DOHH2 (cell line): ENCODE results near the gene MVP.

Experiments used
- H3F3A ChIP-seq: fragments of 200-600 bp; sonication (generic), shearing (Covaris generic); 2 replicates; pipeline ENCODE4 v1.6.0; 2016; ENCODE audit warnings: antibody characterized with exemption, mild to moderate bottlenecking; ENCODE audit not compliant: control insufficient read depth, insufficient read depth
- H3K27ac ChIP-seq: fragments of 200-600 bp; sonication (generic); 2 replicates; pipeline ENCODE4 v1.5.1; 2014; ENCODE audit warnings: low read depth, mild to moderate bottlenecking, low read length, moderate library complexity
- H3K27me3 ChIP-seq: fragments of 200-600 bp; sonication (generic); 2 replicates; pipeline ENCODE4 v1.6.1; 2014; ENCODE audit warnings: mild to moderate bottlenecking, low read length, mixed read lengths; ENCODE audit not compliant: control insufficient read depth
- H3K36me3 ChIP-seq: fragments of 200-600 bp; sonication (generic); 2 replicates; pipeline ENCODE4 v1.6.1; 2014; ENCODE audit warnings: mild to moderate bottlenecking, low read length, moderate library complexity, mixed read lengths; ENCODE audit not compliant: control insufficient read depth
- H3K4me1 ChIP-seq: fragments of 200-600 bp; sonication (generic); 2 replicates; pipeline ENCODE4 v1.6.1; 2014; ENCODE audit warnings: mild to moderate bottlenecking, low read length, mixed read lengths; ENCODE audit not compliant: control insufficient read depth
- H3K4me2 ChIP-seq: fragments of 200-600 bp; sonication (generic); 2 replicates; pipeline ENCODE4 v1.6.0; 2014; ENCODE audit warnings: mild to moderate bottlenecking, low read length, moderate library complexity
- H3K4me3 ChIP-seq: fragments of 200-600 bp; sonication (generic); 2 replicates; pipeline ENCODE4 v1.5.1; 2014; ENCODE audit warnings: mild to moderate bottlenecking, low read length, mixed read lengths
- H3K79me2 ChIP-seq: fragments of 200-600 bp; sonication (generic); 2 replicates; pipeline ENCODE4 v1.6.1; 2014; ENCODE audit warnings: mild to moderate bottlenecking, low read length, mixed read lengths; ENCODE audit not compliant: control insufficient read depth
- H3K9me2 ChIP-seq: fragments of 200-600 bp; sonication (generic); replicated peaks from 2 replicates; pipeline ENCODE4 v1.6.1; 2014; ENCODE audit warnings: mild to moderate bottlenecking, low read length, mixed read lengths; ENCODE audit not compliant: control insufficient read depth
- H3K9me3 ChIP-seq: fragments of 200-600 bp; sonication (generic); 2 replicates; pipeline ENCODE4 v1.6.1; 2014; ENCODE audit warnings: antibody characterized with exemption, low read length, mixed read lengths; ENCODE audit not compliant: control insufficient read depth, insufficient read depth
- H4K20me1 ChIP-seq: fragments of 200-600 bp; sonication (generic); 2 replicates; pipeline ENCODE4 v1.6.0; 2014; ENCODE audit warnings: low read depth, mild to moderate bottlenecking, antibody characterized with exemption, low read length, moderate library complexity; ENCODE audit not compliant: control insufficient read depth, insufficient read depth
- CTCF ChIP-seq: fragments of 200-600 bp; sonication (generic); IDR thresholded peaks from one replicate; pipeline ENCODE4 v1.5.1; 2014; ENCODE audit warnings: antibody characterized with exemption, mild to moderate bottlenecking, low read depth, low read length; ENCODE audit not compliant: poor library complexity, severe bottlenecking
- EZH2phosphoT487 ChIP-seq: fragments of 200-600 bp; sonication (generic); IDR thresholded peaks from 2 replicates; pipeline ENCODE4 v1.6.1; 2017; ENCODE audit warnings: borderline replicate concordance, mild to moderate bottlenecking, antibody characterized with exemption, low read length, moderate library complexity, mixed read lengths

The MVP gene

GRCh38 chr16:29840240-29840639 lies 20.0 kb downstream of the MVP start:
- no peaks in the 10 kb centered on the region for H3K36me3 ChIP-seq
- no peaks in the 10 kb centered on the region for H3K9me2 ChIP-seq
- no peaks in the 10 kb centered on the region for H3K79me2 ChIP-seq
- H3K27ac ChIP-seq = no peak overlapping the region
- no peaks in the 10 kb centered on the region for H3K27me3 ChIP-seq
- no peaks in the 10 kb centered on the region for H3F3A ChIP-seq
- no peaks in the 10 kb centered on the region for H3K9me3 ChIP-seq
- no peaks in the 10 kb centered on the region for H4K20me1 ChIP-seq
- no peaks in the 10 kb centered on the region for H3K4me1 ChIP-seq
- TF ChIP-seq CTCF = no peak
- no peak overlapping the region for H3K4me2 ChIP-seq
- no peak overlapping the region for H3K4me3 ChIP-seq

GRCh38 chr16:29841631-29842030 lies 21.4 kb downstream of the MVP start:
- Histone ChIP-seq H3K4me2 (no peak overlapping the region), H3F3A (no peaks in the 10 kb centered on the region), H3K9me2 (no peaks in the 10 kb centered on the region), H3K79me2 (no peaks in the 10 kb centered on the region), H3K27ac (no peak overlapping the region), H3K9me3 (no peaks in the 10 kb centered on the region), H3K36me3 (no peaks in the 10 kb centered on the region), H3K4me1 (no peaks in the 10 kb centered on the region), H3K27me3 (no peaks in the 10 kb centered on the region), H3K4me3 (no peak overlapping the region), H4K20me1 (no peaks in the 10 kb centered on the region)
- no peak for TF ChIP-seq CTCF
- no peak for TF ChIP-seq EZH2phosphoT487

- Histone ChIP-seq H3K9me3 (no peaks in the 10 kb centered on the region), H3K4me2 (no peak overlapping the region), H3K36me3 (no peaks in the 10 kb centered on the region), H3K27ac (no peak overlapping the region), H3K9me2 (no peaks in the 10 kb centered on the region), H3F3A (no peaks in the 10 kb centered on the region), H3K27me3 (no peaks in the 10 kb centered on the region), H3K4me1 (no peaks in the 10 kb centered on the region), H3K79me2 (no peaks in the 10 kb centered on the region), H4K20me1 (no peaks in the 10 kb centered on the region), H3K4me3 (no peak overlapping the region)
- no peak for TF ChIP-seq EZH2phosphoT487
- TF ChIP-seq CTCF = peak; percentile 28
These were observed 22.6 kb downstream of the MVP start for GRCh38 chr16:29842732-29843346.
